ENCODE results near the gene CASZ1.

- TF ChIP-seq CTCF (IDR thresholded peaks at IDR 0.05) = no peak
- TF ChIP-seq EZH2phosphoT487 (IDR thresholded peaks at IDR 0.05) = no peak
- no peak for TF ChIP-seq EZH2 (IDR thresholded peaks at IDR 0.05)
Measured at GRCh38 chr1:10829965-10830515, 33.6 kb upstream of the CASZ1 start.

All from neural progenitor cell (in vitro differentiated cells).